A673 (cell line): ENCODE data around the gene PRDM16.

Experiments
- EZH2 ChIP-seq: fragments of 200-600 bp; sonication (generic); IDR thresholded peaks from 2 replicates; pipeline ENCODE4 v1.6.1; 2017; ENCODE audit warnings: borderline replicate concordance, low read depth, mild to moderate bottlenecking, mixed read lengths, antibody characterized with exemption, low read length; ENCODE audit not compliant: poor library complexity, severe bottlenecking
- TF ChIP-seq, protein P1 (sequence below): fragments of 300-800, 200-600 bp; sonication (generic); conservative IDR thresholded peaks from 2 replicates; pipeline ENCODE4 v1.5.1; 2017; ENCODE audit warnings: low read depth, mild to moderate bottlenecking, antibody characterized with exemption, low read length, moderate library complexity, mixed read lengths

DNA sequence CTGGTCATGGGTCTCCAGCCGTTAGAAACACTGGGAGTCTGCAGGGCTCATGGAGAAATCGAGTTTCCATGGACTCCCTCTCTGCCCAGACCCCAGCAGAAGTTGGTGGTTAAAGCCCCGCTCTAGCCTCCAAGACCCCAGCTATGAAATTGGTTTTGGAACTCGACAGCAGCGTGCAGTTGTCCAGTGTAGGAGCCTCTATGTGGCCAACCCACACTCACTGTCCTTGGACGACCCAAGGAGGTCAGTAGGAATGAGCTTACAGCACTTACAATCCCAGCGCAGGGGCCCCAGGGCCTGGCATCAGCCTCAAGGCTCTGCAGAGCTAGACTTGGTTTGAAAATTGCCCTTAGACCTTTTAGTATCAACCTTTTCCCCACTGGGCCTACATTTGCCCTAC lies 3.2 kb upstream of the PRDM16 start:
- TF ChIP-seq, protein P1, sequence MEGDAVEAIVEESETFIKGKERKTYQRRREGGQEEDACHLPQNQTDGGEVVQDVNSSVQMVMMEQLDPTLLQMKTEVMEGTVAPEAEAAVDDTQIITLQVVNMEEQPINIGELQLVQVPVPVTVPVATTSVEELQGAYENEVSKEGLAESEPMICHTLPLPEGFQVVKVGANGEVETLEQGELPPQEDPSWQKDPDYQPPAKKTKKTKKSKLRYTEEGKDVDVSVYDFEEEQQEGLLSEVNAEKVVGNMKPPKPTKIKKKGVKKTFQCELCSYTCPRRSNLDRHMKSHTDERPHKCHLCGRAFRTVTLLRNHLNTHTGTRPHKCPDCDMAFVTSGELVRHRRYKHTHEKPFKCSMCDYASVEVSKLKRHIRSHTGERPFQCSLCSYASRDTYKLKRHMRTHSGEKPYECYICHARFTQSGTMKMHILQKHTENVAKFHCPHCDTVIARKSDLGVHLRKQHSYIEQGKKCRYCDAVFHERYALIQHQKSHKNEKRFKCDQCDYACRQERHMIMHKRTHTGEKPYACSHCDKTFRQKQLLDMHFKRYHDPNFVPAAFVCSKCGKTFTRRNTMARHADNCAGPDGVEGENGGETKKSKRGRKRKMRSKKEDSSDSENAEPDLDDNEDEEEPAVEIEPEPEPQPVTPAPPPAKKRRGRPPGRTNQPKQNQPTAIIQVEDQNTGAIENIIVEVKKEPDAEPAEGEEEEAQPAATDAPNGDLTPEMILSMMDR, result no peak
- no peak for TF ChIP-seq EZH2
